ENCODE data around the gene SESN3. TPM values are rescaled to one million over a fixed set of nuclear protein-coding genes. Genes with fewer than 3 reads are reported as not detected.

SESN3 gene
- total RNA-seq, 4 donors from 2014 or later = 57.9 to 106 (median 71.8) TPM

DNA sequence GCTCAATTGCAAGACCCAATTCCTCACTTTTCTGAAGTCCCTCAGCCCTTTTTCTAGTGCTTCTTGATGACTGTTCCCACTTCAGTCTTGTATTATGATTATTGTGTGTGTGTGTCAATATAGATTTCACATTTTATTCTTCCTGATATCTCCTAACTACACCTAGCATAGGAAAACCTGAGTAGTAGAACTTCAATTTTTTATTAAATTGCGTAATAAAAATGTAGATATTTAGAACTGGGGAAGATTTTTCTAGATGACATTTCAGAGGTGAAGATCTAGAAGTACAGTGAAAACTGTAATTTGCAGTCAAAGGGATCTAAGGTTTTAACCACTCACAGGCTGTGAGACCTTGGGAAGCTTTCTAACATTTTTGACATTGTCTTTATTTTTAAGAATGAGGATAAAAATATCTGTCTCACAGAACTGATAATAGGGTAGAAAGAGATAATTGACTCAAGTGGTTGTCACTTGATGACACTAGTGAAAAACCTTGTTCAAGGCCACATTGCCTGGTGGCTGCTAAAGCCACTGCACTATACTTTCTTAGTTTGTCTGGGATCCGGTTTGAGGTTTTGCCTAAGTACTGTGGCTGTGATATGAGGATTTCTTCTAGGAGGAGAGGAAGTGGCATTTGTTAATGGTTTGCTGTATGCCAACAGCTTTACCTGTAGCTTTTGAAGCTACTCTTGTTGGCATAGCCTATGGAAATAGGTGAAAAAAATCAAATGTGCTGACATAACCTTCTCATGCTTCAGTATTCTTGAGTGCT is 32.2 kb upstream of the SESN3 start:
- DNase-seq (ENCODE audit: low spot score in 2 of 2) = no peak
- Histone ChIP-seq H3K4me3 (no peak overlapping the region), H3K36me3 (no peaks in the 10 kb centered on the region), H3K4me1 (peaks cover 0 to 3% (median 0%) of the 10 kb centered on the region in 4 donors), H3K27ac (no peak overlapping the region), H3K9me3 (no peaks in the 10 kb centered on the region), H3K27me3 (no peaks in the 10 kb centered on the region)
- TF ChIP-seq CTCF (IDR thresholded peaks at IDR 0.05) = no peak
- no peak for TF ChIP-seq POLR2A (IDR thresholded peaks at IDR 0.05)
- TF ChIP-seq EP300 (IDR thresholded peaks at IDR 0.05) = no peak
- 87 to 88% methylated on average over 2 of the region's 2 CpGs for WGBS, 2 donors

DNA sequence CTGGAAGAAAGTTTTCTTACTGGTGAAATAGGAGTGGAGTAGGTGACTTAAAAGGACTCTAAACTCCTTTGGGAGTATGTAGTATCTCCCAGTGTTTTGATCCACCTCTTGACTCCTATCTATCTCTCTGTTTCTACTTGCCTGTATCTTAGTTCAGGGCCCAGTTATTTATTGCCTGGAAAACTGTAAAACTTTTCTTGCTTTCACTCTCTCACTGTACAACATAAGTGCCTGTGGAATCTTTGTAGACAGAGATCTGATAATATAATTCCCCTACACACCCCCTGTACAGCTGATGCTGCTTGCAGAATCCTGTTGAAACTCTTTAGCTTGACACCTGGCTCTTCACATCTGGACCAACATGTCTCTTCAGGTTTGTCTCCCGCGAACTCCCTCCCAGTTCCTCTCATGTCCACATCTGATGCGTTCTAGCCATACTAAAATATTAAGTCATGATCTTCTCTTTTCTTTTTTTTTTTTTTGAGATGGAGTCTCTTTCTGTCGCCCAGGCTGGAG is 26.5 kb upstream of the SESN3 start:
- Histone ChIP-seq H3K4me3 (no peak overlapping the region), H3K4me1 (peaks cover 0 to 34% (median 24%) of the 10 kb centered on the region in 4 donors), H3K36me3 (no peaks in the 10 kb centered on the region), H3K27me3 (no peaks in the 10 kb centered on the region), H3K9me3 (no peaks in the 10 kb centered on the region), H3K27ac (no peak overlapping the region)
- DNase-seq (ENCODE audit: low spot score in 2 of 2) = no peak
- TF ChIP-seq EP300 (IDR thresholded peaks at IDR 0.05) (no peak), CTCF (IDR thresholded peaks at IDR 0.05) (no peak), POLR2A (IDR thresholded peaks at IDR 0.05) (no peak)
- 82 to 97% methylated on average over 4 of the region's 4 CpGs for WGBS, 2 donors

GRCh38 chr11:95256321-95256779 is 25.3 kb upstream of the SESN3 start:
- H3K9me3 ChIP-seq = no peaks in the 10 kb centered on the region
- 51 to 70% methylated on average over 9 of the region's 9 CpGs for WGBS, 2 donors
- H3K27ac ChIP-seq = peak overlapping the region in 2 of 4 donors; percentile 45 to 80
- no peaks in the 10 kb centered on the region for H3K27me3 ChIP-seq
- TF ChIP-seq POLR2A (IDR thresholded peaks at IDR 0.05) (no peak), CTCF (IDR thresholded peaks at IDR 0.05) (no peak), EP300 (IDR thresholded peaks at IDR 0.05) (peak in 1 of 2 donors; percentile 25)
- no peak for DNase-seq (ENCODE audit: low spot score in 2 of 2)
- H3K36me3 ChIP-seq = no peaks in the 10 kb centered on the region
- peaks cover 0 to 36% (median 24%) of the 10 kb centered on the region in 4 donors for H3K4me1 ChIP-seq
- no peak overlapping the region for H3K4me3 ChIP-seq

GRCh38 chr11:95255251-95256145 is 24.5 kb upstream of the SESN3 start:
- 63 to 78% methylated on average over 4 of the region's 4 CpGs for WGBS, 2 donors
- Histone ChIP-seq H3K9me3 (no peaks in the 10 kb centered on the region), H3K27me3 (no peaks in the 10 kb centered on the region), H3K4me3 (no peak overlapping the region), H3K27ac (peak overlapping the region in 3 of 4 donors; percentile 45 to 87 (median 80)), H3K4me1 (peaks cover 0 to 36% (median 24%) of the 10 kb centered on the region in 4 donors), H3K36me3 (no peaks in the 10 kb centered on the region)
- DNase-seq (ENCODE audit: low spot score in 2 of 2) = no peak
- TF ChIP-seq EP300 (IDR thresholded peaks at IDR 0.05) = no peak
- no peak for TF ChIP-seq POLR2A (IDR thresholded peaks at IDR 0.05)
- no peak for TF ChIP-seq CTCF (IDR thresholded peaks at IDR 0.05)
